H1 (cell line): ENCODE measurements around the gene TM4SF1. TPM values are rescaled to one million over a fixed set of nuclear protein-coding genes. Genes with fewer than 3 reads are reported as not detected.
A peak's percentile ranks its signal among the peaks of the same experiment; 100 is the strongest.

Experiments
- CTCF ChIA-PET: fragments of 300-600 bp; sonication (Branson Sonifier 250); formaldehyde crosslinking; loops from one replicate; lab custom pipeline; 2021; ENCODE audit not compliant: partially characterized antibody; lab: Charles Lee
- POLR2A ChIA-PET: fragments of 300-600 bp; sonication (Branson Sonifier 250); formaldehyde crosslinking; loops from one replicate; lab custom pipeline; 2021; ENCODE audit warnings: inconsistent platforms; ENCODE audit not compliant: partially characterized antibody; lab: Charles Lee
- DNase-seq, 2 experiments: peaks; one replicate each; pipeline versions ENCODE4 v3.0.0 to v3.0.0-alpha.2; 2010 to 2022; ENCODE audit warnings: low spot score in 2 of 2, low read depth in 1 of 2, mixed read lengths in 1 of 2
- FAIRE-seq: peaks from 2 replicates; lab custom pipeline; 2011; peaks lifted over from hg19 to GRCh38; lab: Jason Lieb, UNC
- H2AFZ ChIP-seq: 2 replicates; pipeline ENCODE4 v1.8.1; 2012; ENCODE audit warnings: low read length, inconsistent platforms
- H2AK5ac ChIP-seq: 2 replicates; pipeline ENCODE4 v1.6.1; 2013; ENCODE audit warnings: low read depth, low read length
- H2BK120ac ChIP-seq: replicated peaks from 2 replicates; pipeline ENCODE3; 2013; ENCODE audit warnings: low read depth, low read length, inconsistent platforms
- H2BK12ac ChIP-seq: 2 replicates; pipeline ENCODE4 v1.6.1; 2013; ENCODE audit warnings: low read depth, low read length
- H2BK15ac ChIP-seq: 2 replicates; pipeline ENCODE4 v1.6.1; 2013; ENCODE audit warnings: low read length
- H2BK20ac ChIP-seq: 2 replicates; pipeline ENCODE4 v1.6.1; 2013; ENCODE audit warnings: low read length
- H2BK5ac ChIP-seq: 2 replicates; pipeline ENCODE4 v1.6.1; 2013; ENCODE audit warnings: low read depth, low read length
- H3K14ac ChIP-seq: 2 replicates; pipeline ENCODE4 v1.6.1; 2013; ENCODE audit warnings: inconsistent platforms; ENCODE audit not compliant: insufficient read length
- H3K18ac ChIP-seq: 2 replicates; pipeline ENCODE4 v1.6.1; 2013; ENCODE audit warnings: low read length; ENCODE audit errors: extremely low read depth
- H3K23ac ChIP-seq: 2 replicates; pipeline ENCODE4 v1.6.1; 2013; ENCODE audit warnings: inconsistent platforms; ENCODE audit not compliant: insufficient read length
- H3K23me2 ChIP-seq: 2 replicates; pipeline ENCODE4 v1.6.1; 2013; ENCODE audit warnings: low read depth, low read length
- H3K27ac ChIP-seq: 2 replicates; pipeline ENCODE4 v1.6.1; 2011; ENCODE audit warnings: low read depth, low read length, inconsistent platforms
- H3K27me3 ChIP-seq, 4 experiments: replicated peaks in 1 of 4; 1 replicate in 1 of 4; 2 replicates in 3 of 4; pipeline versions ENCODE4 v1.6.1 to v1.8.1; 2011 to 2013; ENCODE audit warnings: low read length in 3 of 4, mild to moderate bottlenecking in 3 of 4, inconsistent platforms in 2 of 4, mixed read lengths in 2 of 4, moderate library complexity in 1 of 4; ENCODE audit not compliant: control insufficient read depth in 3 of 4, insufficient read depth in 3 of 4; ENCODE audit errors: extremely low read depth in 1 of 4
- H3K36me3 ChIP-seq, 4 experiments: 2 replicates each; pipeline versions ENCODE4 v1.6.1 to v1.8.1; 2011 to 2013; ENCODE audit warnings: mild to moderate bottlenecking in 4 of 4, low read length in 3 of 4, moderate library complexity in 2 of 4, control low read depth in 1 of 4, inconsistent platforms in 1 of 4; ENCODE audit not compliant: insufficient read depth in 4 of 4, control insufficient read depth in 2 of 4
- H3K4ac ChIP-seq: replicated peaks from 2 replicates; pipeline ENCODE3; 2013; ENCODE audit warnings: low read length, low read depth, mixed read lengths, inconsistent platforms; ENCODE audit not compliant: insufficient read length
- H3K4me1 ChIP-seq, 4 experiments: replicated peaks in 1 of 4; 1 replicate in 1 of 4; 2 replicates in 3 of 4; pipeline versions ENCODE4 v1.6.1 to v1.8.1; 2011 to 2013; ENCODE audit warnings: low read length in 3 of 4, inconsistent platforms in 2 of 4, mixed read lengths in 1 of 4; ENCODE audit not compliant: insufficient read depth in 4 of 4, control insufficient read depth in 3 of 4
- H3K4me2 ChIP-seq, 2 experiments: 2 replicates each; pipeline versions ENCODE4 v1.6.1 to v1.8.1; 2011 to 2013; ENCODE audit warnings: low read depth in 2 of 2, low read length in 2 of 2, control low read depth in 1 of 2, inconsistent platforms in 1 of 2, mild to moderate bottlenecking in 1 of 2; ENCODE audit not compliant: insufficient read depth in 1 of 2
- H3K4me3 ChIP-seq, 4 experiments: fragments of 200-600, 300-600 bp in 1 of 4; sonication (generic), shearing (Covaris generic), sonication (Bioruptor Twin) in 1 of 4; 2 replicates each; pipeline versions ENCODE4 v1.5.1 to v1.8.1; 2011 to 2016; ENCODE audit warnings: low read length in 4 of 4, low read depth in 3 of 4, control low read depth in 2 of 4, inconsistent platforms in 2 of 4, mild to moderate bottlenecking in 2 of 4, mixed read lengths in 1 of 4, moderate library complexity in 1 of 4; ENCODE audit not compliant: insufficient read depth in 2 of 4; ENCODE audit errors: extremely low read depth in 1 of 4
- H3K56ac ChIP-seq: replicated peaks from 2 replicates; pipeline ENCODE3; 2013; ENCODE audit warnings: low read depth, mild to moderate bottlenecking, mixed read lengths, low read length, inconsistent platforms; ENCODE audit not compliant: insufficient read length
- H3K79me1 ChIP-seq: 2 replicates; pipeline ENCODE4 v1.6.1; 2013; ENCODE audit warnings: low read depth, low read length, control low read depth
- H3K79me2 ChIP-seq, 2 experiments: 2 replicates each; pipeline versions ENCODE4 v1.6.1 to v1.8.1; 2012 to 2013; ENCODE audit warnings: low read length in 2 of 2, mild to moderate bottlenecking in 2 of 2, inconsistent platforms in 1 of 2; ENCODE audit not compliant: insufficient read depth in 2 of 2, control insufficient read depth in 1 of 2
- H3K9ac ChIP-seq, 4 experiments: replicated peaks in 1 of 4; 1 replicate in 1 of 4; 2 replicates in 3 of 4; pipeline versions ENCODE4 v1.6.1 to v1.8.1; 2011 to 2013; ENCODE audit warnings: low read depth in 3 of 4, low read length in 3 of 4, control low read depth in 2 of 4, mild to moderate bottlenecking in 2 of 4, moderate library complexity in 2 of 4, inconsistent platforms in 1 of 4; ENCODE audit errors: extremely low read depth in 1 of 4
- H3K9me3 ChIP-seq, 2 experiments: 2 replicates each; pipeline versions ENCODE4 v1.6.1 to v1.8.1; 2012 to 2013; ENCODE audit warnings: mild to moderate bottlenecking in 2 of 2, moderate library complexity in 2 of 2, control low read depth in 1 of 2, inconsistent platforms in 1 of 2, low read depth in 1 of 2, low read length in 1 of 2, mixed read lengths in 1 of 2; ENCODE audit not compliant: insufficient read depth in 2 of 2
- H4K20me1 ChIP-seq, 2 experiments: replicated peaks in 1 of 2; 2 replicates each; pipeline versions ENCODE3 to v1.8.1; 2011 to 2013; ENCODE audit warnings: inconsistent platforms in 2 of 2, low read length in 2 of 2, mild to moderate bottlenecking in 1 of 2; ENCODE audit not compliant: insufficient read depth in 2 of 2, control insufficient read depth in 1 of 2
- H4K5ac ChIP-seq: 2 replicates; pipeline ENCODE4 v1.6.1; 2013; ENCODE audit warnings: low read length, low read depth, mixed read lengths, inconsistent platforms; ENCODE audit not compliant: insufficient read length
- H4K8ac ChIP-seq: 2 replicates; pipeline ENCODE4 v1.8.0; 2013; ENCODE audit warnings: mild to moderate bottlenecking, moderate library complexity, low read length, inconsistent platforms; ENCODE audit not compliant: insufficient read depth; ENCODE audit errors: extremely low read depth
- H4K91ac ChIP-seq: replicated peaks from 2 replicates; pipeline ENCODE3; 2013; ENCODE audit warnings: low read length, mixed read lengths, inconsistent platforms; ENCODE audit not compliant: insufficient read length
- EP300 ChIP-seq, 2 experiments: IDR thresholded peaks; 1 replicate in 1 of 2; 2 replicates in 1 of 2; pipeline ENCODE4 v1.6.1; 2011 to 2012; ENCODE audit warnings: low read depth in 2 of 2, low read length in 2 of 2, mild to moderate bottlenecking in 2 of 2, borderline replicate concordance in 1 of 2, inconsistent platforms in 1 of 2, moderate library complexity in 1 of 2
- whole genome bisulfite sequencing, 2 experiments: shearing (Covaris generic) in 1 of 2; methylation state at CpG; one replicate each; pipeline versions ENCODE4 v1.1.6 to v1.1.7; 2013 to 2015; ENCODE audit warnings: low lambda C conversion rate in 2 of 2, mixed read lengths in 2 of 2, inconsistent platforms in 1 of 2, low coverage in 1 of 2, missing lambda C conversion rate in 1 of 2; ENCODE audit not compliant: insufficient replicate concordance in 2 of 2, insufficient coverage in 1 of 2, insufficient read length in 1 of 2; ENCODE audit errors: extremely low coverage in 1 of 2, missing lambda C conversion rate in 1 of 2; 5-methylcytosine and 5-hydroxymethylcytosine counted together
- polyA plus RNA-seq, 7 experiments: library from polyadenylated mRNA; depleted of rRNA in 3 of 7; stranded (reverse) in 5 of 7; unstranded in 2 of 7; fragments of >200 nt in 5 of 7; fragments of 200-250 nt in 2 of 7; gene quantifications; 1 replicate in 5 of 7; 2 replicates in 1 of 7; 4 replicates in 1 of 7; pipeline versions ENCODE4 v1.2.1 to v1.2.3, GENCODE V29; 2011 to 2013; ENCODE audit warnings: missing spikeins in 2 of 7, mixed read lengths in 2 of 7
- total RNA-seq: library from RNA; stranded (reverse); fragmentation: NEBNext Ultra II Directional; extraction: Animal tissue kit (Norgen Biotek cat#: 25700); gene quantifications from 2 replicates; pipeline ENCODE4 v1.2.1, GENCODE V29; 2021
- TF ChIP-seq, protein P1 (sequence below): IDR thresholded peaks from 2 replicates; pipeline ENCODE4 v1.6.1; 2012; ENCODE audit warnings: inconsistent platforms

The TM4SF1 gene
- total and polyA plus RNA-seq, 2 of the 8 experiments (the other 6 are each of a cell fraction or from before 2014, with no cell fraction given) = 0.26 to 1.3 TPM

DNA sequence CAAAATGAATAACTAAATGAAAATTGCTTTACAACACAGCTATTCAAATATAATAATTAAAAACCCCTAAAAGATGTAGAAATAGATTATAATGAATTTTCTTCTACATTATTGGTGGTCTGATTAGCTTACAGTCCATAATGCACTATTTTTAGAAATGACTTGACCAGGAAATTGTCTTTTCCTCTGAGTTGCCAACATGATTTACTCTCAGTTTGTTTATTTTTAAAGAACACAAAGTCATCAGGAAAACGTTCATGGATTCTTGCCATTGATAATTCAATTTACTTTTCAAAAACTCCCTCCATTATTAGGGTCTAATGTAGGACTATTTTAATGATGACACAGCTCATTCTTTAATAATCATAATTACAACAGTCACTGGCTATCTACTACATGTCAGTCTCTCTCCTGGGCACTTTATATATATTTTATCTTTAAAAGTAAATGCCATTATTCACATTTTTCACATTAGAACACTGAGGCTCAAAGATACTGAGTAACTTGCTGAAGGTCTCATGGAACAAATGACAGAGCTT, 45.2 kb downstream of the TM4SF1 start:
- no peak overlapping the region for H4K91ac ChIP-seq
- H2BK5ac ChIP-seq = no peak overlapping the region
- H3K27me3 ChIP-seq = no peaks in the 10 kb centered on the region
- H3K4me1 ChIP-seq = peaks cover 0 to 9% (median 3%) of the 10 kb centered on the region in 4 experiments; a peak in 4 of 7 replicates
- peak overlapping the region; percentile 48 to 61; a peak in 3 of 4 replicates for H3K4me2 ChIP-seq
- FAIRE-seq (no peak), DNase-seq (no peak)
- peak overlapping the region in 1 of 4 experiments; percentile 48; a peak in 2 of 8 replicates for H3K4me3 ChIP-seq
- H3K36me3 ChIP-seq = no peaks in the 10 kb centered on the region
- no peaks in the 10 kb centered on the region for H3K23me2 ChIP-seq
- H3K23ac ChIP-seq = no peak overlapping the region
- no peak overlapping the region for H3K4ac ChIP-seq
- no peak overlapping the region for H3K27ac ChIP-seq
- H3K9me3 ChIP-seq = no peaks in the 10 kb centered on the region
- CTCF ChIA-PET = interaction anchor here (0.6 to 3.9 kb wide), 11 partner anchors 11 to 425 kb away, joined by 3 to 19 read pairs (median 6); no protein-coding TSS in a partner anchor
- H2BK20ac ChIP-seq = no peak overlapping the region
- H3K9ac ChIP-seq = no peak overlapping the region
- no peak overlapping the region for H2BK15ac ChIP-seq
- POLR2A ChIA-PET = no interaction called here
- H3K56ac ChIP-seq = no peak overlapping the region
- H4K5ac ChIP-seq = no peak overlapping the region
- no peak overlapping the region for H3K18ac ChIP-seq
- no peak overlapping the region; the same call in 1 of the 2 replicates for H2AFZ ChIP-seq
- no peak overlapping the region for H2AK5ac ChIP-seq
- no peak overlapping the region for H3K14ac ChIP-seq
- no peaks in the 10 kb centered on the region for H3K79me1 ChIP-seq
- no peaks in the 10 kb centered on the region for H3K79me2 ChIP-seq
- no peak overlapping the region for H2BK12ac ChIP-seq
- H4K20me1 ChIP-seq = no peaks in the 10 kb centered on the region
- no peak overlapping the region for H4K8ac ChIP-seq
- H2BK120ac ChIP-seq = no peak overlapping the region
- WGBS, 2 experiments = 18% methylated on average over 1 of the region's 1 CpG; no CpG with 5 or more reads in 1 of the 2 experiments
- TF ChIP-seq EP300 (IDR thresholded peaks at IDR 0.05; ENCODE audit: borderline replicate concordance in 1 of 2, low read depth in 2 of 2, low read length in 2 of 2) = no peak
- TF ChIP-seq, protein P1, sequence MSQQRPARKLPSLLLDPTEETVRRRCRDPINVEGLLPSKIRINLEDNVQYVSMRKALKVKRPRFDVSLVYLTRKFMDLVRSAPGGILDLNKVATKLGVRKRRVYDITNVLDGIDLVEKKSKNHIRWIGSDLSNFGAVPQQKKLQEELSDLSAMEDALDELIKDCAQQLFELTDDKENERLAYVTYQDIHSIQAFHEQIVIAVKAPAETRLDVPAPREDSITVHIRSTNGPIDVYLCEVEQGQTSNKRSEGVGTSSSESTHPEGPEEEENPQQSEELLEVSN = no peak
